Astrocyte (in vitro differentiated cells and primary cell): Measurements from ENCODE around the gene TBRG4. TPM values are rescaled to one million over a fixed set of nuclear protein-coding genes. Genes with fewer than 3 reads are reported as not detected.

ENCODE experiments used
- DNase-seq: peaks from one replicate; pipeline ENCODE4 v3.0.0-alpha.2; 2010; ENCODE audit warnings: low read depth
- FAIRE-seq: peaks from 2 replicates; lab custom pipeline; 2011; peaks lifted over from hg19 to GRCh38; lab: Jason Lieb, UNC
- H2AFZ ChIP-seq: 2 replicates; pipeline ENCODE4 v1.6.0; 2012; ENCODE audit warnings: low read depth, low read length, inconsistent platforms
- H3K27ac ChIP-seq: 2 replicates; pipeline ENCODE4 v1.5.1; 2011; ENCODE audit warnings: low read depth, low read length, inconsistent platforms
- H3K27me3 ChIP-seq: 2 replicates; pipeline ENCODE4 v1.6.0; 2011; ENCODE audit warnings: low read length, inconsistent platforms; ENCODE audit not compliant: insufficient read depth
- H3K36me3 ChIP-seq: 2 replicates; pipeline ENCODE4 v1.5.1; 2011; ENCODE audit warnings: low read length, inconsistent platforms; ENCODE audit not compliant: insufficient read depth
- H3K4me1 ChIP-seq: 2 replicates; pipeline ENCODE4 v1.5.1; 2011; ENCODE audit warnings: low read length, inconsistent platforms; ENCODE audit not compliant: insufficient read depth
- H3K4me2 ChIP-seq: 2 replicates; pipeline ENCODE4 v1.6.0; 2012; ENCODE audit warnings: low read length, inconsistent platforms
- H3K4me3 ChIP-seq: 2 replicates; pipeline ENCODE4 v1.5.1; 2011; ENCODE audit warnings: low read depth, mild to moderate bottlenecking, low read length, inconsistent platforms; ENCODE audit not compliant: insufficient read depth
- H3K79me2 ChIP-seq: 2 replicates; pipeline ENCODE4 v1.6.0; 2012; ENCODE audit warnings: mild to moderate bottlenecking, low read length, inconsistent platforms; ENCODE audit not compliant: insufficient read depth
- H3K9ac ChIP-seq: 2 replicates; pipeline ENCODE4 v1.6.0; 2012; ENCODE audit warnings: mild to moderate bottlenecking, low read length, inconsistent platforms
- H3K9me3 ChIP-seq: 2 replicates; pipeline ENCODE4 v1.5.1; 2012; ENCODE audit warnings: low read depth, mild to moderate bottlenecking, low read length, inconsistent platforms; ENCODE audit not compliant: insufficient read depth
- H4K20me1 ChIP-seq: 2 replicates; pipeline ENCODE4 v1.6.0; 2012; ENCODE audit warnings: low read length, inconsistent platforms; ENCODE audit not compliant: insufficient read depth
- H3K27ac Mint-ChIP-seq: one replicate; pipeline ENCODE4 v1.8.0; 2021; ENCODE audit warnings: mild to moderate bottlenecking, mixed read lengths; ENCODE audit not compliant: unreplicated experiment
- H3K27me3 Mint-ChIP-seq: one replicate; pipeline ENCODE4 v1.8.0; 2021; ENCODE audit warnings: low read depth, mixed read lengths; ENCODE audit not compliant: unreplicated experiment
- H3K36me3 Mint-ChIP-seq: one replicate; pipeline ENCODE4 v1.8.0; 2021; ENCODE audit warnings: low read depth, mixed read lengths; ENCODE audit not compliant: unreplicated experiment
- H3K4me1 Mint-ChIP-seq: one replicate; pipeline ENCODE4 v1.8.0; 2021; ENCODE audit warnings: low read depth, mixed read lengths; ENCODE audit not compliant: unreplicated experiment
- H3K4me3 Mint-ChIP-seq: one replicate; pipeline ENCODE4 v1.8.0; 2021; ENCODE audit warnings: mild to moderate bottlenecking, moderate library complexity, mixed read lengths; ENCODE audit not compliant: unreplicated experiment
- H3K9me3 Mint-ChIP-seq: one replicate; pipeline ENCODE4 v1.8.0; 2021; ENCODE audit warnings: mild to moderate bottlenecking, mixed read lengths; ENCODE audit not compliant: unreplicated experiment
- EZH2 ChIP-seq: IDR thresholded peaks from 2 replicates; pipeline ENCODE4 v1.6.1; 2012; ENCODE audit warnings: mild to moderate bottlenecking, low read length, inconsistent platforms; ENCODE audit not compliant: insufficient read depth
- total RNA-seq: library from RNA; stranded (reverse); gene quantifications from 2 replicates; pipeline ENCODE4 v1.2.1, GENCODE V29; 2021
- TF ChIP-seq, protein P1 (sequence below): IDR thresholded peaks from 2 replicates; pipeline ENCODE4 v1.5.1; 2011; ENCODE audit warnings: low read depth, mild to moderate bottlenecking, inconsistent platforms, low read length, moderate library complexity; ENCODE audit not compliant: insufficient read depth

TBRG4 gene
- total RNA-seq, 1 donor from 2014 or later, result 65.2 TPM

DNA sequence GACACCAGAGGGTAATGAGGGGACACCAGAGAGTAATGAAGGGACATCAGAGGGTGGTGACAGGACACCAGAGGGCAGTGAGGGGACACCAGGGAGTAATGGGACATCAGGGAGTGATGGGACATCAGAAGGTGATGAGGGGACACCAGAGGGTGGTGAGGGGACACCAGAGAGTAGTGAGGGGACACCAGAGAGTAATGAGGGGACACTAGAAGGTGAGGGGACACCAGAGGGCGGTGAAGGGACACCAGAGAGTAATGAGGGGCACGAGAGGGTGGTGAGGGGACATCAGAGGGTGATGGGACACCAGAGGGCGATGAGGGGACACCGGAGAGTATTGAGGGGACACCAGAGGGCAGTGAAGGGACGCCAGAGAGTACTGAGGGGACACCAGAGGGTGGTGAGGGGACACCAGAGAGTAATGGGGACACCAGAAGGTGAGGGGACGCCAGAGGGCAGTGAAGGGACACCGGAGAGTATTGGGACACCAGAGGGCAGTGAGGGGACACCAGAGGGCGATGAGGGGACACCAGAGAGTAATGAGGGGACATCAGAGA, 33.3 kb downstream of the TBRG4 start:
- no peak overlapping the region for H3K4me3 ChIP-seq
- Mint-ChIP-seq H3K4me1 (peaks cover 10% of the 10 kb centered on the region), H3K9me3 (no peaks in the 10 kb centered on the region), H3K27me3 (no peaks in the 10 kb centered on the region), H3K27ac (no peak overlapping the region), H3K36me3 (peaks cover 16% of the 10 kb centered on the region), H3K4me3 (no peak overlapping the region)
- no peaks in the 10 kb centered on the region for H3K4me1 ChIP-seq
- no peak overlapping the region for H3K27ac ChIP-seq
- no peak overlapping the region for H2AFZ ChIP-seq
- H3K79me2 ChIP-seq, result no peaks in the 10 kb centered on the region
- DNase-seq, result no peak
- H3K4me2 ChIP-seq, result no peak overlapping the region
- H3K27me3 ChIP-seq, result no peaks in the 10 kb centered on the region
- no peak for FAIRE-seq
- no peak for TF ChIP-seq EZH2
- TF ChIP-seq, protein P1, sequence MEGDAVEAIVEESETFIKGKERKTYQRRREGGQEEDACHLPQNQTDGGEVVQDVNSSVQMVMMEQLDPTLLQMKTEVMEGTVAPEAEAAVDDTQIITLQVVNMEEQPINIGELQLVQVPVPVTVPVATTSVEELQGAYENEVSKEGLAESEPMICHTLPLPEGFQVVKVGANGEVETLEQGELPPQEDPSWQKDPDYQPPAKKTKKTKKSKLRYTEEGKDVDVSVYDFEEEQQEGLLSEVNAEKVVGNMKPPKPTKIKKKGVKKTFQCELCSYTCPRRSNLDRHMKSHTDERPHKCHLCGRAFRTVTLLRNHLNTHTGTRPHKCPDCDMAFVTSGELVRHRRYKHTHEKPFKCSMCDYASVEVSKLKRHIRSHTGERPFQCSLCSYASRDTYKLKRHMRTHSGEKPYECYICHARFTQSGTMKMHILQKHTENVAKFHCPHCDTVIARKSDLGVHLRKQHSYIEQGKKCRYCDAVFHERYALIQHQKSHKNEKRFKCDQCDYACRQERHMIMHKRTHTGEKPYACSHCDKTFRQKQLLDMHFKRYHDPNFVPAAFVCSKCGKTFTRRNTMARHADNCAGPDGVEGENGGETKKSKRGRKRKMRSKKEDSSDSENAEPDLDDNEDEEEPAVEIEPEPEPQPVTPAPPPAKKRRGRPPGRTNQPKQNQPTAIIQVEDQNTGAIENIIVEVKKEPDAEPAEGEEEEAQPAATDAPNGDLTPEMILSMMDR, result no peak
- peaks cover 9% of the 10 kb centered on the region for H4K20me1 ChIP-seq
- no peaks in the 10 kb centered on the region for H3K9me3 ChIP-seq
- no peaks in the 10 kb centered on the region for H3K36me3 ChIP-seq
- H3K9ac ChIP-seq, result no peak overlapping the region

DNA sequence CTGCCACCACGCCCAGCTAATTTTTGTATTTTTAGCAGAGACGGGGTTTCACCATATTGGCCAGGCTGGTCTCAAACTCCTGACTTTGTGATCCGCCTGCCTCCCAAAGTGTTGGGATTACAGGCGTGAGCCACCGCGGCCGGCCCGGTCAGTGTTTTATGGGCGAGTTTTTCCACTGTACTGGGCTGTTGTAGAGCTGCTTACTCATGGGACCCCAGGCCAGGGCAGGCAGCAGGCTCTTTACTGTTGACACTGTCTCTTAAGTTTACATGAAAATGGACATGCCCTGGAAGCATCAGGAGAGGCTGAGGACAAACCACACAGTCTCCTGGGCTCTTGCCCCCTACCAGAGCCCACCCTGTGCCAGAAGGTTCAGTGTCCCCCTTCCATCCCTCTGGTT, 33.9 kb downstream of the TBRG4 start:
- Histone ChIP-seq H3K4me3 (no peak overlapping the region), H3K79me2 (no peaks in the 10 kb centered on the region), H3K9me3 (no peaks in the 10 kb centered on the region), H3K9ac (no peak overlapping the region), H3K36me3 (no peaks in the 10 kb centered on the region), H3K4me2 (no peak overlapping the region), H3K27me3 (no peaks in the 10 kb centered on the region), H4K20me1 (peaks cover 15% of the 10 kb centered on the region), H3K27ac (no peak overlapping the region), H2AFZ (no peak overlapping the region), H3K4me1 (no peaks in the 10 kb centered on the region)
- Mint-ChIP-seq H3K36me3 (peaks cover 22% of the 10 kb centered on the region), H3K27ac (no peak overlapping the region), H3K4me3 (no peak overlapping the region), H3K27me3 (no peaks in the 10 kb centered on the region), H3K4me1 (peaks cover 16% of the 10 kb centered on the region), H3K9me3 (no peaks in the 10 kb centered on the region)
- no peak for DNase-seq
- TF ChIP-seq, protein P1, result no peak
- TF ChIP-seq EZH2, result no peak
- FAIRE-seq, result no peak

- Histone ChIP-seq H3K9ac (no peak overlapping the region), H3K27ac (no peak overlapping the region), H3K36me3 (no peaks in the 10 kb centered on the region), H3K4me1 (no peaks in the 10 kb centered on the region), H3K27me3 (no peaks in the 10 kb centered on the region), H3K4me2 (no peak overlapping the region), H2AFZ (no peak overlapping the region), H3K9me3 (no peaks in the 10 kb centered on the region), H3K79me2 (no peaks in the 10 kb centered on the region), H4K20me1 (peaks cover 21% of the 10 kb centered on the region), H3K4me3 (no peak overlapping the region)
- Mint-ChIP-seq H3K27me3 (no peaks in the 10 kb centered on the region), H3K4me3 (no peak overlapping the region), H3K9me3 (no peaks in the 10 kb centered on the region), H3K27ac (no peak overlapping the region), H3K36me3 (peaks cover 22% of the 10 kb centered on the region), H3K4me1 (peaks cover 18% of the 10 kb centered on the region)
- TF ChIP-seq EZH2, result no peak
- TF ChIP-seq, protein P1, result no peak
- FAIRE-seq (no peak), DNase-seq (no peak)
Observed at GRCh38 chr7:45076946-45077345, 34.6 kb downstream of the TBRG4 start.
